NB4 (cell line): ENCODE measurements around the gene UCN2.

Source experiments
- DNase-seq: peaks from one replicate; pipeline ENCODE4 v3.0.0; 2010; ENCODE audit warnings: low read depth
- H3K4me3 ChIP-seq: one replicate; pipeline ENCODE4 v1.5.1; 2011; ENCODE audit warnings: mild to moderate bottlenecking, low read depth, low read length, moderate library complexity
- CTCF ChIP-seq: IDR thresholded peaks from one replicate; pipeline ENCODE4 v1.5.1; 2012; ENCODE audit warnings: low read depth, low read length
- MAX ChIP-seq: IDR thresholded peaks from 2 replicates; pipeline ENCODE4 v1.6.1; 2011; ENCODE audit warnings: low read depth, low read length
- MYC ChIP-seq: IDR thresholded peaks from 2 replicates; pipeline ENCODE4 v1.6.1; 2011; ENCODE audit warnings: low read depth, low read length
- POLR2A ChIP-seq: IDR thresholded peaks from 2 replicates; pipeline ENCODE4 v1.6.1; 2011; ENCODE audit warnings: mild to moderate bottlenecking; ENCODE audit not compliant: insufficient read length; ENCODE audit errors: extremely low read depth

The UCN2 gene

DNA sequence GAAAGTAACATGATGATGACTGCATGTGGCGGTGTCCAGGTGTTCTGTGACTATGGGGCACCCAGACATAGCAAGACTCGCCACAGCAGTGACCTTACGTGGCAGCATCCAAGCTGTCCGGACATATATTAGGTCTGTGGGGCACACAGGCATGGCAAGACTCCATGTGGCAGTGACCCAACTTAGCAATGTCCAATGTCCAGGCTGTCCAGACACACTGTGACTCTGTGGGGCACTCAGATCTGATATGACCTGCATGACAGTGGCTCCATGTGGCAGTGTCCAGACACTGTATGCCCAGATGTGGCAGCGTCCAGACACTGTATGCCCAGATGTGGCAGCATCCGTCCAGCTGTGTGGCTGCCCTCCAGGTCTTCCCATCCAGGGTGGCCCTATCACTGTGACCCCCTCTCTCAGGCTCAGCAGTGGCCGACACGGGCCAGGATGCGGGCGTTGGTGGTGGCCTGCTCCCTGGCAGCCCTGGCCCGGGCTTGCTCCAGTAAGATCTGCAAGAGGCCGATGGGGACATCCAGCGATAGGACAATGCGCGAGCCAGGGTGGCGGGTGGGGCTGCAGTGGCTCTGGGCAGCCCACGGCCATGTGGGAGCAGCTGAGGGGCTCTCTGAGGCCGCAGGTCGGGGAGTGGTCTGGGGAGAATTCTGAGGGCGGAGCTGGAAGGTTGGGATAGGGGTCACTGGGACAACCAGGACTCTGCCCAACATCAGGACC lies 1.1 kb downstream of the UCN2 start:
- TF ChIP-seq POLR2A: no peak
- TF ChIP-seq MAX: no peak
- TF ChIP-seq CTCF: no peak
- no peak for TF ChIP-seq MYC
- no peak for DNase-seq
- H3K4me3 ChIP-seq: peak overlapping the region; percentile 53

DNA sequence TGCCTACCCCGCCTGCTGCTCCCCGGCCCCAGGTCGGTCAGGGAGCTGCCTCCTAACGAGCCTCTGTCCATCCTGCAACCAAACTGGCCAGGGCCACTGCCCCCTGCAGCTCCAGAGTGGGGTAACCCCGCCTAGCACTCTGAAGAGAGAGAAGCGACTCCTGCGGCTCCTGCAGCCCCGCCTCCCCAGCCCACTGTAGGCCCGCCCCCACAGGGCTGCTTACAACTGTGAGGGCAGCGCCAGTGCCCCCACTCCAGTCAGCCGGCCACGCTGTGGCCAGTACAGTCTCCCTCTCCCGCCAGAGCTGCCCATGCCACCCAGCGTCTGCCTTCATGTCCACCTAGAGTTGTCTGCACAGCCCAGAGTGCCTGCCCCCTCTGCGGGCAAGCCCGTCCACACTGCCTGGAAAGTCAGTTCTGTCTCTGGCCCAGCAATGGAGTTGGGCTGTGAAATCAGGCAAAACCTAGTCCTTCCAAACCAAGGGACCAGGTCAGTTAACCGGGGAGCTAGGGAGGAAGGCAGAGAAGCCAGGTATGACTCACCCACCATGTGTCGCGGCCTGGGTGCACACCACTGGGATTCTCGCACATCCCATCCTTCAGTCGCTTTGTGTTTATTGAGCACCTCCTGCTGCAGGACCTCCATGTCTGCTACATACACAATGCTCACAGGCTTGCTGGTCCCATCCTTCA lies 2.4 kb downstream of the UCN2 start:
- H3K4me3 ChIP-seq: peak overlapping the region; percentile 61
- DNase-seq: peak; percentile 86
- TF ChIP-seq MYC (no peak), MAX (no peak), POLR2A (peak; percentile 30), CTCF (peak; percentile 34)

DNA sequence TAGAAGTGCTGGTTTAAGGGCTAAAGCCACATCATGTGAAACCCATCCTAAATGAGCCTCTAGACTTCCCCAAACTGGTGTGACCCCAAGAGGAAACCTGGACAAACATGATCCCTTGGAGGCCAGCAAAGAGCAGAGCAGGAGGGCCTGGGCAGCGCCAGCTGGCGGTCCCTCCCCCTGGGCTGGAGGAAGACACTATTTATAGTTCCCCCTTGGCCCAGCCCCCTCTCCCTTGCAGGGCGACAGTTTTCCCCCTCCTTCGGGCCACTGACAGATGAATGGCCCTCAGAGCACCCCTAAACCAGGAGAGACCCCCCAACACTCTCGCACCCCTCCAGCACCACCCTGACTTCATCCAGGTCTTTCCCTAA lies 2.9 kb downstream of the UCN2 start:
- peak overlapping the region; percentile 61 for H3K4me3 ChIP-seq
- peak; percentile 75 for DNase-seq
- TF ChIP-seq MYC (no peak), POLR2A (peak; percentile 4)

- no peak for TF ChIP-seq MAX
- no peak for TF ChIP-seq CTCF
- no peak for TF ChIP-seq MYC
- H3K4me3 ChIP-seq: peak overlapping the region; percentile 61
- DNase-seq: peak; percentile 61
Measured at GRCh38 chr3:48558493-48559134, 5.0 kb downstream of the UCN2 start.

DNA sequence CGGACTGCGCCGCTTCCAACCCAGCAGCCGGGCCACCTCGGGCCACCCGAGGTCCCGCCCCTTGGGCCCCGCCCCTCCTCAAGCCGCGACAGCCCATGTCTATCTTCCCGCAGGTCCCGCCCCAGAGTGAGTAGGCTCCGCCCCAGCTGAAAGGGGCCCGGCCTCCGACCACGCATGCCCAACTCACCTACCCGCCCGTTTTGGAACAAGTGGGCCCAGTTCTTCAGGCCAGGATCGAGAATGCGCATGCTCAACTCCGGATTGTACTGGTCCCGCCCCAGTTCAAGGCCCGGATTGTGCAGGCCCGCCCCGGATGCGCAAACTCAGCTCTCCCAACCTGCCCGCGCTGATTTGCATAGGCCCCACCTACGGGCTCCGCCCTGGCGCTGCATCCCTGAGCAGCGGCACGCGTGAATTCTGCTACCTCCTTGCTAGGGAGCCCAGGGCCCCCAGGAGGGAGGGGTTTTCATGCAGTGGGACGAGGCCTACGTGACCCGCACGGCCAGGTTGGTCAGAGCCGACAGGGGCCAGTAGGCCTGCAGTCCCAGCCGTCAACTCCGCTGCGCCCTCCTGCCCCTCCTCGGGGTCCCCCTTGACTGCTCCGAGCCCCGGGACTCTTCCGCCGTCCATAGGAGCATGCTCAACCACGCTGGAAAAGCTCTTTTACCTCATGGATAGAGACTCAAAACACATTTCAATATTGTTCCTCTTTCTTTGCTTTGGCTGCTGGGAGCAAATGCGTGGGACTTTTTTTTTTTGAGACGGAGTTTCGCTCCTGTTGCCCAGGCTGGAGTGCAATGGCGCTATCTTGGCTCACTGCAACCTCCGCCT lies 6.6 kb downstream of the UCN2 start, which contains the start of gene PFKFB4:
TSS of gene PFKFB4 (minus strand) at position 8 of the 831 bp plus-strand sequence. CDS start 26 bp downstream, outside the sequence.
- DNase-seq: peak; percentile 99
- TF ChIP-seq MYC (peak; percentile 44; the same call in 1 of the 2 replicates), POLR2A (peak; percentile 86), MAX (peak; percentile 27; the same call in 1 of the 2 replicates), CTCF (no peak)
- peak within 1 kb of the TSS; percentile 71 for H3K4me3 ChIP-seq
